GM18526 (cell line): Measurements from ENCODE around the gene SLC24A3.

Experiments
- POLR2A ChIP-seq: IDR thresholded peaks from 3 replicates; pipeline ENCODE4 v1.6.1; 2011; ENCODE audit not compliant: insufficient read length; ENCODE audit errors: extremely low read depth

Gene SLC24A3

DNA sequence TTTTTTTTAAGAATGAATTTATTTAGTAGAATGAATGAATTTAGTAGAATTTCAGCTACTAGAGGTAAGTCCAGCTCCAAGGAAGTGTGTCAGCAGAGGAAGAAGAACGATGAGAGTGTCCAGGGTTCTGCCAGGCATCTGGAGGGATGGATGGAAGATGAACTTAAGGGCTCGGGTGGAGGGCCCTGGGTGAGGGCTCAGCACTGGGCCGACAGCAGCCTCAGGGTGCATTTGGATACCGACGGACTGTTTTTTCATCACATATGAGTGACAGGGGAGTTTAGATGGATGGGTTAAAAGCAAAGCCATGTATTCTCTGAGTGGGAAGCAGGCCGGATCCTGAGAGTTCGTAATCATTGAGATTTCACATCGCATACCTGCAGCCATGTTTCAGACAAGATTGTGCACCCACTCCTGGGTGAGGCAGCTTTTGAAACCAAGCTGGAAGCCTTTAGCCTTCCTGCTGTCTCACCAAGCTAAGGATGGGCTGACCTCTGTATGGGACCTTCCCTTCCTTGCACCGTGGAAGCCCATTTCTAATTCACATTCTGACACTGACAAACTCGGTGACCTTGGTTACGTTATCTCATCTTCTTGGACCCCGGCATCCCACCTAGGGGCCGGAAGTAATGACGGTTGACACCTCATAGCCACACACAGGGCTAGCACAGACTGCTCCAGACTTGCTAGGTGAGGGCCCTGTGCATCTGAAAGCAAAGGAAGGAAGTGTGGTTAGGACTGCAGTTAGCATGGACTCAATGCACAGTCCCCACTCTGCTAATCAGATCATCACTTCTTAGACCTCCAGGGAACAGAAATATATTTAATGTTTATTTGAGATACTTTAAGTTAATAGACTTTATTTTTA, 228.5 kb downstream of the SLC24A3 start:
- no peak for TF ChIP-seq POLR2A

DNA sequence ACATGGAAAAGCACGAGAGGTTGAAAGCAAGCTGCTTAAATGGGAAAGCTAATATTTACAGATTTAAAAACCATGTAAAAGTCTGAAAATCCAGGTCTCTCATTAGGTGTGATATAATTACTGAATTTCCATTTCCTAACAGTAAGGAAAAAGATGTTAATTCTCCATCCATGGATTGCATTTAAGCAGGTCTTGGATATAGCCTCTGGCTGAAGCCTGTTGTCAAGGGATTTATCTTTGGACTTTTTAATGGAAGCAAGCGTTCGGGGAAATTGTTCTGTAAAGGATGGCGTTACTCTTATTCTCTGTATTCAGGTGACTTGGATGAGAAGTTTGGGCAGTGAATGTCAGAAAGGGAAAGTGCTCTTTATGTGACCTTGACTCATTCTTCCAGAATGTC, 233.8 kb downstream of the SLC24A3 start:
- TF ChIP-seq POLR2A: no peak

- no peak for TF ChIP-seq POLR2A
Measured at GRCh38 chr20:19448632-19449031, 236.2 kb downstream of the SLC24A3 start.

DNA sequence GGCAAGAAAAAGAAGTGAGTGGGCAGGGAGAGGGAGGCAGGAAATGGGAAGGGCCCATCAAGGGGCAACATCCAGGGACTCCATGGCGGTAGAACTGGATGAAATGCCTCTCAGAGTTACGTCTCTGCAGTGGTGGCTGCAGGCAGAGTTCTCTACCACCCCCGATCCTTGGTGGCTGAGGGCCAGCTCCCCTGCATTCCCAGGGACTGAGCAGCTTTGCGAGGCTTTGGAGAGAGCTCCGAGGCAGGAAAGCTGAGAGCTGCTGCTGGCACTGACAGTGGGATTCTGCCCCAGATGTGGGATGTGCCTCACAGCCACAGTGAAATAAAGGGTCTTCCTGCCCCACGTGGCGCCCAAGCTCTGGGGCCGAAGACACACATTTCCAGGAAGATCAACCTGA, 236.6 kb downstream of the SLC24A3 start:
- TF ChIP-seq POLR2A: no peak

DNA sequence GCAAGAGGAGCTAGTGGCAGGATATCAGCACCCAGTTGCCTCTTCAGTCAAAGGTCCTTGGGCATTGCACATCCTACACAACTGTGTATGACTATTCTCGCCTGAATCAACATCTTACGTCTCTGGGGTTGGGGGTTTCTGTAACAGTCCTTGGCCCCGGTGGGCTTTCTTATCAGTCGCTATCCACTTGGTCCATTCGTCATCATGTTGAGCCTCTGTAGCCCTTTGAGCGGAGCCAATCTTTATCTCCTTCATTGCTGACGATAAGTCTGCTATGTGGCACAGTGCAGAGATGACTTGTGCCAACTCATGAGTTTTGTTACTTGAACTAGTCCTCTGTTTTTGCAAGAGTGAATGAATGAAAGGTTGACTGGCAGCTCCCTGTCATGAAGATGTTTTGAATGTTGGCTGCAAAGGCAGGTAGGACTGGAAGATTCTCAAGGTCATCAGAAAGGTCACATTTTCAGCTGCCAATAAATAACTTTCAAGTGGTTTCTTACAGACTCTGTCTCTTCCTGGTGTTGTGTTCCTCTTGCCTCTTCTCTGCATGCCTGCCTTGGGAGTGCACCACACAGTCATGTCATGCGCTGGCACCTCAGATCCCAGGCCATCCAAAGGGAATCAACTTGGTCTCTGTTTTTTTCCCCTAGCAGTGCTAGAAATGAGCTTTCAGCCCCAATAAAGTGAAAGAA, 238.9 kb downstream of the SLC24A3 start:
- TF ChIP-seq POLR2A: no peak

DNA sequence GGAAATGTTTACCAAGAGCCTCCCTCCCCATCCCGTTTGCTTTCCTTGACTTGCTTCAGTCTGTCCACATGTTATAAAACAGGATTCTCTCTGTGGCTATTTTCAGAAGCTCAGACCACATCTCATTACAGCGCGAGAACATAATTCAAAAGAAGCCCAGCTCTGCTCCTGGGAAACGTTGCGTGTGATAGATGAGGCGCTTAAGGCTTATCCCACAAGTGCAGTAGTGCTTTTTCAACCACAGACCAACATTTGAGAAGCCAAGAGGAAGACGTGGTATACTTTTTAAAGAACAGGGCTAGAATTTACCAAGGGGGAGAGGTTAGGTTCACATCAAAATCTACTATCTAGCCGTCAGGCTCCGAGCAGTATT, 239.5 kb downstream of the SLC24A3 start:
- TF ChIP-seq POLR2A: no peak

DNA sequence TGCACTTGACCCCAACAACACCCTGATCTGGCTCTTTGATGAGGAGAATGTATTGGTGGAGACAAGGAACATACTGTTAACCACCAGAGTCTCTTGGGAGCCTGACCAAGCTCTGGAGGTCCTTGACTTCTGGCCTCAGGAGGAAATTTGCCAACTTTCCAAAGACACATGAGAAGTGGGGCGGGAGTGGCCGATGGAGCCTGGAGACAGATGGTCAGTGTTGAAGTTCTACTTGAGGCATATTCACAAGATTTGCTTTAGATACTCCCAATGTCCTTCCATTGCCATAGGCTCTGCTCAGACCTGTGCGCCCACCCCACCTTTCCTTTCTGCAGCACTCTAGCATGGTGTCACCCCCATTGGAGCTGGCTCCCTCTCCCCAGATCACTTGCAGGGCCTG, 241.0 kb downstream of the SLC24A3 start:
- no peak for TF ChIP-seq POLR2A

GRCh38 chr20:19453862-19454261, 241.4 kb downstream of the SLC24A3 start:
- no peak for TF ChIP-seq POLR2A

GRCh38 chr20:19456595-19457395, 244.4 kb downstream of the SLC24A3 start:
- no peak for TF ChIP-seq POLR2A

DNA sequence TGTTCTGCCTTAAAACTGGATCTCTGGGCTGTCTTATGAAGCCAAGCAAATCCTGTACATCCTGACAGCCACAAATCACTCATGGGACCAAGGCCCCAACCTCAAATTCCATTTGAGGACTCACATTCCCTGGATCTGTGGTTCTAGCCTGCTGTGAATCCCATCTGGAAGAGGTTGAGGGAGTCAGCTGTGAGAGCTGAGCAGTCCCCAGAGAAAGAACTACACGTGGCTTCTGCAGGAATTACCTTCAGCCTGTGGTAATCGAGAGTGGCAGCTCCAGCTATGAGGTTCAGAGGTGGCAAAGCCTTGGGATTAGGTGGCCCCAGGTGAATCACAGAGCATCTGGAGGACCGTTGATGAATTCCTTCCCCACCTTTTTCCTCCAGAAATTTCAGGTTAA, 245.2 kb downstream of the SLC24A3 start:
- TF ChIP-seq POLR2A: no peak

DNA sequence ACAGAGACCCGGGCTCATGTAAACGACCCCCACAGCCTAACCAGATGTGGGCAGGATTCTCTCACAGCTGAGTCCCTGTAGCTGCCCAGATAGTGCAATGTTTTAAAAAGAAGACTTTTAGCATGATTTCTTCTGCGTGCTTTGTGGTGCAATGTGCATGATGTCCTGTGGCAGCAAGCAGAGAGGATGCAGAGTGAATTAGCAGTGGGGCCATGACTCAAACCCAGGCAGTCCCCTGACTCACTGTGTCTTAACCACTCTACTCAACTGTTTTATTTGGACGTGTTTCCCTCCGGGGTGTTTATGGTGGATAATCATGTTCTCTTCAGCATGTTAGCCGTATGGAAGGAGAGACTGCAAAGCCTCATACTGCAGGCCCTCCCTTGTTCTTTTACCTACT, 247.9 kb downstream of the SLC24A3 start:
- TF ChIP-seq POLR2A: no peak

DNA sequence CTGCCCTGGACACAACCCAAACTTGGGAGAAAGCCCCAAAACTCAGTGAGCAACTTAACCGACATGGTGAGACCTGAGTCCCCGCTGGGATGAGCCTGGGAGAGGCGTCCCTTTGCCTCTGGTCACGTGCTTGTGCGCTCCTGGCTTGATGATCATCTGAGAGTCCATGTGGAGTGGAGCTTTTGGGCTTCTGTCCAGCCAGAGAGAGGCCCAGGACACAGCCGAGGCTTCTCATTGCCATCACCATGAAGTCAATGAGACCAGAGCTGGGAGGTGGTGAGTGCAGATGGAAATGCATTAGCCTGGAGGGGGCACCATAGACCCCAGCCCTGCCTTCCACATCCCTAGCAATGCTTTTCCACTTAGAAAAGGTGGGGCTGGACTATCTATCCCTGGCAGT, 250.0 kb downstream of the SLC24A3 start:
- TF ChIP-seq POLR2A: no peak

GRCh38 chr20:19463597-19463996, 251.2 kb downstream of the SLC24A3 start:
- no peak for TF ChIP-seq POLR2A

DNA sequence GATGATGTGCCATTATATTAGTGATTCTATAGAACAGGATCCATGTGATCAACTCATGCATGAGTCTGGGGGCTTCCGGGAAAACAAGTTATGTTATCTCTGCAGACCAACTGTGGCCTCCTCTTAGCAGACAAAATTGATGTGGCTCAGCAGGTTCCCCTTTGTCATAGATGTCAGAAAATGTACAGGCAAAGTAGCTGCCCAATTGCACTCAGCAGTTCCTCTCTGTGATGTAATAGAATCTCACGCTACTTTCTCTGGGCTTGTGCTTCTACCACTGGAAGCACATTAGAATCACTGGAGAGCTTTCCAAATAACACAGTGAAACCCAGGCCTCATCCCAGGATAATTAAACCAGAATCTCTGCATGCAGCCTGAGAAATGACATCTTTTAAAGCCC, 253.1 kb downstream of the SLC24A3 start:
- TF ChIP-seq POLR2A: no peak

- TF ChIP-seq POLR2A: no peak
Measured at GRCh38 chr20:19466206-19466928, 253.9 kb downstream of the SLC24A3 start.
